Measurements from ENCODE around the gene FLT1.

Gene FLT1

GRCh38 chr13:28533125-28533436, 38.2 kb upstream of the FLT1 start:
- Mint-ChIP-seq H3K27ac (no peak overlapping the region), H3K4me3 (no peak overlapping the region), H3K27me3 (peaks cover 47 to 57% of the 10 kb centered on the region in 2 donors), H3K9me3 (no peaks in the 10 kb centered on the region), H3K4me1 (ENCODE audit: low read depth in 2 of 2) (no peaks in the 10 kb centered on the region), H3K36me3 (ENCODE audit: insufficient read depth) (no peaks in the 10 kb centered on the region)
- no peak for ATAC-seq (replicated peaks)
- DNase-seq, result no peak

DNA sequence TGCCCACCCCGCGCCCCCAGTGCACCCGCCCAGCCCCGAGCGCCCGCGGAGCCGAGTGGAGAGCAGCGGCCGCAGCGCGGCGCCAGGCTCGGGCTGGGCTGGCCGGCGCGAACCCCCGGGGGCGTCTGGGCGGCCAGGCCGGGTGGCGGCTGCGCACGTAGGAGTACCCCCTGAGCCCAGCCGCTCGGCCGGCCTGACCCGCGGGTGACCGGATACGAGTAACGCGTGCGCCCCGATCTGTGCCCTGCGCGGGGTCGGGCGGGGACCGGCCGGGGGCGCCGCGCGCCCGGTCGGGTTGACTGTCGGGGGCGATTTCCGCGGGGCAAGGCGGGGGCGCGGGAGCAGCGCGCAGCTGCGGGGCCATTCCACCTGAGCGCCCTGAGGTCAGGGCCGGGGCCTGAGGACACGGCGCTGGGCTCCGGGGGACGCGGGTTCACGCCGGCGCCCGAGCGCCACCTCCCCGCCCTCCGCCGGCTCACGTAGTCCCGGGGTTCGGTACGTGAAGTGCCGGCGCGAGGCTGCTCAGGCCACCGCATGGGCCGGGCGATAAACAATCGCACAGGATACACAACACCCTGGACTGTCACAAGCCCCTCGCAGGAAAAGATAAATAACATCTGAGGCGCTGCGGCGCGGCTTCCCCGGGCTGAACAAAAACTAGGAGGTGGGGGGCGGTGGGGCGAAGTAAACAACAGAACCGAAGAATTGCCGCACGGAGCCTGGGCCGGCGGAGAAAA, 37.6 kb upstream of the FLT1 start:
- H3K4me1 Mint-ChIP-seq (ENCODE audit: low read depth in 2 of 2), result peaks cover 0 to 2% of the 10 kb centered on the region in 2 donors
- peaks cover 49 to 57% of the 10 kb centered on the region in 2 donors for H3K27me3 Mint-ChIP-seq
- no peak for ATAC-seq (replicated peaks)
- no peaks in the 10 kb centered on the region for H3K36me3 Mint-ChIP-seq (ENCODE audit: insufficient read depth)
- no peak for DNase-seq
- H3K27ac Mint-ChIP-seq, result no peak overlapping the region
- no peaks in the 10 kb centered on the region for H3K9me3 Mint-ChIP-seq
- no peak overlapping the region for H3K4me3 Mint-ChIP-seq

DNA sequence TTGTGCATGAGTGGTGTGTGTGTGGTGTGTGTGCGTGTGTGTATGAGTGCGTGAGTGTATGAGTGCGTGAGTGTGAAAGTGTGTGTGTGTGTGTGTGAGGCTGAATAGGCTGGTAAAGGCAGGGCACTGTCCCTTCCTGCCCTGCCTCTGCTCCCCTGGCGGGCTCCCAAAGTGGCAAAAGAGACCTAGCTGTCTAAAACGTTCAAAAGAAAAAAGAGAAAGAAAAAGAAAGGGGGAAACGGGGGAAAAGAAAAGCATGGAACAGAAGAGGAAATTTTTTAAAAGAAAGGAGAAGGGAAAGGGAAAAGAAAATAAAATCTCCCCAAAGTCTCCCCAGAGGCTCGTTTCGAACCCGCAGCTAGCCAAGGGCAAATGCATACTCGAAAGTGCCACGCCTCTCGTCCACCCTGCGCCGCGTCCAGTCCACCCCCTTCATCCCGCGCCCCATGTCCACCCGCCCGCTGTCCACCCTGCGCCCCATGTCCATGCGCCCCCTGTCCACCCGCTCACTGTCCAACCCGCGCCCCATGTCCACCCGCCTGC, 37.0 kb upstream of the FLT1 start:
- ATAC-seq (replicated peaks), result no peak
- Mint-ChIP-seq H3K4me3 (no peak overlapping the region), H3K9me3 (no peaks in the 10 kb centered on the region), H3K36me3 (ENCODE audit: insufficient read depth) (no peaks in the 10 kb centered on the region), H3K4me1 (ENCODE audit: low read depth in 2 of 2) (peaks cover 0 to 2% of the 10 kb centered on the region in 2 donors), H3K27me3 (peaks cover 46 to 53% of the 10 kb centered on the region in 2 donors), H3K27ac (no peak overlapping the region)
- no peak for DNase-seq

DNA sequence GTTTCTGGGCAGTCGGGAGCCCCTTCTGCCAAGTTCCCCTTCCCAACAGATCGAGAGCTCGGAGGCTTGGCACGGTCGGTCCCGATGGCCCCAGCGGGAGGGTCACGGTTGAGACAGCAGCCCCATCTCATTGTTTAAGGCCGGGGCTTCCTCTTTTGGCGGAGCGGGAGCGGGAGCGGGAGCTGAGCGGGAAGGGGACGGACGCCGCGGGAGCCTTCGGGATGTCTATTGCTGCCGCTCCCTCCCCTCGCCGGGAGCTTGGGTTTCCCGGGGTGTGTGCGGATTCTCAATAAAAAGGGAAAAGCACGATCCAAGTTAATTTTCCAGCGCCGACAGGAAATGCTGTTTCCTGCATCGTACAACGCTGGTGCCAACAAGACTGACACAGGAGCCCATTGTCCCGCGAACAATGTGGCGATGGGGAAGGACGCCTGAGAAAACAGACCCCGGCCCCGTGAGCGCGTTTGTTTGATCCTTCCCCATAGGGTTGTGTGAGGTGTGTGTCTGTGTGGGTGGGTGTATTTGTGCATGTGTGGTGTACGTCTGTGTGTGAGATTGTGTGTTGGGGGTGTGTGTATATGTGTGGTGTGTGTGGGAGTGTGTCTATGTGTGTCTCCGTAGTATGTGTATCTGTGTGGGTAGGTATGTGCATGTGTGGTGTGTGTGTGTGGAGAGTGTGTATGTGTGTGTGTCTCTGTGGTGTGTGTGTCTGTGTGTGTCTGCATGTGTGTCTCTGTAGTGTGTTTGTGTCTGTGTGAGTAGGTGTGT, 36.3 kb upstream of the FLT1 start:
- Mint-ChIP-seq H3K27ac (no peak overlapping the region), H3K9me3 (no peaks in the 10 kb centered on the region), H3K4me3 (no peak overlapping the region), H3K4me1 (ENCODE audit: low read depth in 2 of 2) (peaks cover 0 to 2% of the 10 kb centered on the region in 2 donors), H3K36me3 (ENCODE audit: insufficient read depth) (no peaks in the 10 kb centered on the region), H3K27me3 (peaks cover 39 to 47% of the 10 kb centered on the region in 2 donors)
- DNase-seq (no peak), ATAC-seq (replicated peaks) (no peak)

DNA sequence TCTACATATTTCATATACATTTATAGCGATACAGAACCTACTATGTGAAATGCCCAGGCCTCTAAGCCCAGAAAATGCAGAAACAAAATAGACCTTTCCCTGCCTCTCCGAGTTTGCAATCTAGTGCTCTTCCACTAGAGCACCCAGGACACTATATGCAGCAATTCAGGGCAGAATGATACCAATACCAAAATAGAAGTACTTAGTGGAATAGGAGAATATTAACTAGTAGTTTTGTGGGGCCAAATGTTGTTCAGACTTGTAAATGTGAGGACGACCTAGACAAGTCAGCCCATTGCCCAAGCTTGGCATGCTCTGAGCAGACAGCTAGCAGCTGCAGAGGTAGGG, 35.8 kb upstream of the FLT1 start:
- Mint-ChIP-seq H3K4me1 (ENCODE audit: low read depth in 2 of 2) (peaks cover 0 to 2% of the 10 kb centered on the region in 2 donors), H3K4me3 (no peak overlapping the region), H3K27me3 (peaks cover 38 to 47% of the 10 kb centered on the region in 2 donors), H3K27ac (no peak overlapping the region), H3K9me3 (no peaks in the 10 kb centered on the region), H3K36me3 (ENCODE audit: insufficient read depth) (no peaks in the 10 kb centered on the region)
- DNase-seq (no peak), ATAC-seq (replicated peaks) (no peak)

- Mint-ChIP-seq H3K27me3 (peaks cover 37 to 47% of the 10 kb centered on the region in 2 donors), H3K9me3 (no peaks in the 10 kb centered on the region), H3K27ac (no peak overlapping the region), H3K4me1 (ENCODE audit: low read depth in 2 of 2) (peaks cover 0 to 2% of the 10 kb centered on the region in 2 donors), H3K36me3 (ENCODE audit: insufficient read depth) (no peaks in the 10 kb centered on the region), H3K4me3 (no peak overlapping the region)
- ATAC-seq (replicated peaks) (no peak), DNase-seq (no peak)
These were observed 34.9 kb upstream of the FLT1 start for GRCh38 chr13:28529836-28530235.

GRCh38 chr13:28528848-28529247, 33.9 kb upstream of the FLT1 start:
- peaks cover 32 to 40% of the 10 kb centered on the region in 2 donors for H3K27me3 Mint-ChIP-seq
- no peak overlapping the region for H3K27ac Mint-ChIP-seq
- H3K4me3 Mint-ChIP-seq, result no peak overlapping the region
- no peaks in the 10 kb centered on the region for H3K9me3 Mint-ChIP-seq
- no peaks in the 10 kb centered on the region for H3K36me3 Mint-ChIP-seq (ENCODE audit: insufficient read depth)
- ATAC-seq (replicated peaks) (no peak), DNase-seq (no peak)
- H3K4me1 Mint-ChIP-seq (ENCODE audit: low read depth in 2 of 2), result peaks cover 0 to 2% of the 10 kb centered on the region in 2 donors

DNA sequence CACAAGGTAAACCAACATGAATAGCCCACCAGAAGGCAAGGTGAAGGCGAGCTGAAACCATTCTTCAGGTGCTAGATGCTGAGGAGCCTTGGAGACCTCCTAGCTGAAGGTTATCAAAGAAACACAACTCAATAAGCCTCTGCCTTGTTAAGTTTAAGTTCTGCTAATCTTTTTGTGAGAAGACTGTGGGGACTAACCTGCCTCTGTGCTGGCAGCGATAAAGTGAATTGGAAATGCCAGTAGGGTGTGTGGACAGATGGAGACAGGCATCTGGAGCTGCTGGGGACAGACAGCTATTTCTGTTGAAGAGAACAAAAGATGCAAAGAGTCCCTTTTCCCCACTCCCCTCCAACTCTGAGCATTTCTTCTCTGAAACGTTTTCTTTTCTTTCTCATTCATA, 33.5 kb upstream of the FLT1 start:
- Mint-ChIP-seq H3K27ac (no peak overlapping the region), H3K4me3 (no peak overlapping the region), H3K27me3 (peaks cover 30 to 35% of the 10 kb centered on the region in 2 donors), H3K9me3 (no peaks in the 10 kb centered on the region), H3K4me1 (ENCODE audit: low read depth in 2 of 2) (peaks cover 0 to 2% of the 10 kb centered on the region in 2 donors), H3K36me3 (ENCODE audit: insufficient read depth) (no peaks in the 10 kb centered on the region)
- DNase-seq, result no peak
- no peak for ATAC-seq (replicated peaks)

- peaks cover 30 to 31% of the 10 kb centered on the region in 2 donors for H3K27me3 Mint-ChIP-seq
- H3K36me3 Mint-ChIP-seq (ENCODE audit: insufficient read depth), result no peaks in the 10 kb centered on the region
- ATAC-seq (replicated peaks), result no peak
- no peak for DNase-seq
- no peak overlapping the region for H3K27ac Mint-ChIP-seq
- no peaks in the 10 kb centered on the region for H3K9me3 Mint-ChIP-seq
- peaks cover 0 to 2% of the 10 kb centered on the region in 2 donors for H3K4me1 Mint-ChIP-seq (ENCODE audit: low read depth in 2 of 2)
- H3K4me3 Mint-ChIP-seq, result no peak overlapping the region
These were observed 32.7 kb upstream of the FLT1 start for GRCh38 chr13:28527629-28528028.

DNA sequence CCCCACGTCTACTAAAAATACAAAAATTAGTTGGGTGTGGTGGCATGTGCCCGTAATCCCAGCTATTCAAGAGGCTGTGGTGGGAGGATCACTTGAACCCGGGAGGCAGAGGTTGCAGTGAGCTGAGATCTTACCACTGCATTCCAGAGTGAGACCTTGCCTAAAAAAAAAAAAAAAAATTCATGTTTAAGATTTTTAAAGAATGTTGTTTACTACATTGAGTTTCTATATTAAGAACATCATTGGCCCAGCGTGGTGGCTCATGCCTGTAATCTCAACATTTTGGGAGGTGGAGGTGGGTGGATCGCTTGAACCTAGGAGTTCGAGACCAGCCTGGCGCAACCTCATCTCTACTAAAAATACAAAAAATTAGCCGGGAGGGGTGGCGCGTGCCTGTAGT, 31.9 kb upstream of the FLT1 start:
- ATAC-seq (replicated peaks), result no peak
- no peak overlapping the region for H3K4me3 Mint-ChIP-seq

DNA sequence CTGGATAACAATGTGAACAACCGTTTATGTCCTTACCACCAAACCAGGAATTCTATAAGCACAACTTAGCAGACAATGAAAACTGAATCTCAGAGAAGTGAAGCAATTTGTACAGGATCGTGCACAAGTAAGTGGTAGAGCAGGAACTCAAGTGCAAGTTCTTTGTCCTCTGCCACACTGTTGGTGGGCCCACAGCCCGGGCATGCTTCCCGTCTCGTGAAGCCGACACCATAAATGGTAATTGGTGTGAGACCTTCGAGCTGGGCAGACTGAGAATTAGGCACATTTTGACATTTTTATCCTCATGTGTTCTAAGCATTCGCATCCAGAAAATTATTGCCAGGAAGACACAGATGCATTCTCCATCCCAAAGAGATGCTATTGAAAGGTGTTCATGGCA, 27.9 kb upstream of the FLT1 start:
- Mint-ChIP-seq H3K9me3 (no peaks in the 10 kb centered on the region), H3K27ac (no peak overlapping the region), H3K4me3 (no peak overlapping the region), H3K36me3 (ENCODE audit: insufficient read depth) (no peaks in the 10 kb centered on the region), H3K4me1 (ENCODE audit: low read depth in 2 of 2) (peaks cover 0 to 2% of the 10 kb centered on the region in 2 donors), H3K27me3 (peaks cover 19 to 25% of the 10 kb centered on the region in 2 donors)
- ATAC-seq (replicated peaks) (no peak), DNase-seq (no peak)

More for the DNA sequence above, 31.9 kb upstream of the FLT1 start:
- Mint-ChIP-seq H3K9me3 (no peaks in the 10 kb centered on the region), H3K27me3 (peaks cover 30 to 31% of the 10 kb centered on the region in 2 donors), H3K27ac (no peak overlapping the region), H3K4me1 (ENCODE audit: low read depth in 2 of 2) (peaks cover 0 to 2% of the 10 kb centered on the region in 2 donors), H3K36me3 (ENCODE audit: insufficient read depth) (no peaks in the 10 kb centered on the region)
- DNase-seq, result no peak

DNA sequence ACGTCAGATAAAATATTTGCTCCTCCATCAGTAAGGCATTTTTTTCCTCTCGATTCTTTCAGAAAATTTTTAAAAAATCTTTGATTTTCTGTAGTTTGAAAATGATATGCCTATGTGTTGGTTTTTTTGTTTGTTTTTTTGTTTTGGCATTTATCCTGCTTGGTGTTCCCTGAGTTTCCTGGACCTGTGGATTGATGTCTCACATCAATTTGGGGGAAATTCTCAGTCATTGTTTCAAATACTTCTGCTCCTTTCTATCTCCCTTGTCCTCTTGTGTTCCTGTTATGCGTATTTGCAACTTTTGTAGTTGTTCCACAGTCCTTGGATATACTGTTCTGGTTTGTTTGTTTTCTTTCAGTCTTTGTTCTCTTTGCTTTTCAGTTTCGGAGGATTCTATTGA, 18.8 kb upstream of the FLT1 start:
- no peak for ATAC-seq (replicated peaks)
- no peaks in the 10 kb centered on the region for H3K4me1 Mint-ChIP-seq (ENCODE audit: low read depth in 2 of 2)
- no peak overlapping the region for H3K27ac Mint-ChIP-seq
- no peak for DNase-seq
- H3K4me3 Mint-ChIP-seq, result no peak overlapping the region
- peaks cover 26 to 37% of the 10 kb centered on the region in 2 donors for H3K27me3 Mint-ChIP-seq
- H3K9me3 Mint-ChIP-seq, result no peaks in the 10 kb centered on the region
- no peaks in the 10 kb centered on the region for H3K36me3 Mint-ChIP-seq (ENCODE audit: insufficient read depth)

GRCh38 chr13:28510542-28510941, 15.6 kb upstream of the FLT1 start:
- Mint-ChIP-seq H3K4me3 (no peak overlapping the region), H3K9me3 (no peaks in the 10 kb centered on the region), H3K36me3 (ENCODE audit: insufficient read depth) (no peaks in the 10 kb centered on the region), H3K4me1 (ENCODE audit: low read depth in 2 of 2) (no peaks in the 10 kb centered on the region), H3K27me3 (peaks cover 6 to 32% of the 10 kb centered on the region in 2 donors), H3K27ac (no peak overlapping the region)
- DNase-seq (no peak), ATAC-seq (replicated peaks) (no peak)

DNA sequence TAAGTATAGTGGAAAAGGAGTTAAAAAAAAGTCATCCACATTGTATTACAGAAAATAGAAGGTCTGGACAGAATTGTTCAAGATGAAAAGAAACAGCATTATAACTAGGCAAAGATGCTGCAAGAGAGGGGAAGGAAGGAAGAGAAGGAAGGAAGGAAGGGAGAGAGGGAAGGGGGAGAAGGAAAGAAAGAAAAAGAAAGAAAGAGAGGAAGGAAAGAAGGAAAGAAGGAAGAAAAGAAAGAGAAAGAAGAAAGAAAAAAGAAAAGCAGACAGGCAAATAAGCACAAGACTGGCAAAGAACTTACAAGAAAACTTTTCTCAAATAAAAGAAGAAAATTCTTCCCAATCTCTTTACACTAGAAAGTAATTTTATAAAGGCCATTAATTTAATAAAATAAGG, 15.1 kb upstream of the FLT1 start:
- Mint-ChIP-seq H3K27ac (no peak overlapping the region), H3K9me3 (no peaks in the 10 kb centered on the region), H3K4me1 (ENCODE audit: low read depth in 2 of 2) (no peaks in the 10 kb centered on the region), H3K36me3 (ENCODE audit: insufficient read depth) (no peaks in the 10 kb centered on the region), H3K27me3 (peaks cover 6 to 27% of the 10 kb centered on the region in 2 donors), H3K4me3 (no peak overlapping the region)
- no peak for ATAC-seq (replicated peaks)
- DNase-seq, result no peak
